ENCODE results near the gene TMA7B. TPM values are rescaled to one million over a fixed set of nuclear protein-coding genes. Genes with fewer than 3 reads are reported as not detected.

TMA7B gene
- total and polyA plus RNA-seq, 2 donors (not counting 3 experiments of a cell fraction or from before 2014, with no cell fraction given), result not detected

DNA sequence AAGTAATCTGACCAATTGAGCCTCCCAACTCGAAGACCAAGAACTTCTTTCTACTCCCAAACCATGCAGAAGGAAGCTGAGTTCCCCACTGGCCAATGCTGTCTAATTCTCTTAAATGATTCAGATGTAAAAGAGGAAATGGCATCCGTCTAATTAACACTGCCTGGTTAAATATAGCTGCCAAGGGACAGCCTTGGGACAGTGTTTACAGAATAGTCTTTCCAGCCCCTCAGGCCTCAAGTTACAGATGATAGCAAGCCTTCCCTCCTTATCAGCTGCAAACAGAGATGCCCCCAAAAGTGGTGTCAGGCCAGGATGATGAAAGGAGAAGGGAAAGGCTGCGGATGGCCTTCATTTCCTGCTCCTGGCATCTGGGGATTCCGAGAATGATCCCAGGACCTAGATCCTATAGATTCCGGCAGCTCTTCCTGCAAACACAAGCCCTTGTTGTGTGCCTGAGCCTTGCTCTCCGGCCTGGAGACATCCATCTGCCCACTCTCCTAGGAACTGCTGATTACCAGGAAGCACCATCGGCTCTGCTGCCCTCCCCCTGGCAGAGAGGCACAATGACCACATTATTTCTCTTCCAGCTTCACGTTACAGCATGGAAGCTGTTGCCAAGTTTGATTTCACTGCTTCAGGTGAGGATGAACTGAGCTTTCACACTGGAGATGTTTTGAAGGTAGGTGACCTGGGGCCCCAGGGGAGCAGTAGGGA, 13.5 kb upstream of the TMA7B start:
- BruUV-seq (replicated peaks), result no TSS peak
- Histone ChIP-seq H3K9me1 (replicated peaks; ENCODE audit: control insufficient read depth, extremely low read depth, insufficient read depth, low read length) (no peaks in the 10 kb centered on the region), H3K4me3 (replicated peaks in 1 of 3; ENCODE audit: insufficient read depth in 1 of 3, low read depth in 1 of 3, low read length in 3 of 3) (no peak overlapping the region), H3K4me1 (ENCODE audit: control insufficient read depth, extremely low read depth, insufficient read depth, low read length) (no peaks in the 10 kb centered on the region), H3K4me2 (ENCODE audit: insufficient read depth, low read length) (no peak overlapping the region), H3K79me2 (ENCODE audit: control insufficient read depth, insufficient read depth, low read length) (no peaks in the 10 kb centered on the region), H4K20me1 (replicated peaks; ENCODE audit: control insufficient read depth, extremely low read depth, insufficient read depth, low read length) (no peaks in the 10 kb centered on the region), H3K9me3 (replicated peaks; ENCODE audit: control insufficient read depth, insufficient read depth, low read length) (no peaks in the 10 kb centered on the region), H3K9ac (replicated peaks; ENCODE audit: extremely low read depth, insufficient read depth, low read length) (no peak overlapping the region), H3K27me3 (ENCODE audit: control insufficient read depth in 2 of 2, insufficient read depth in 2 of 2, low read length in 2 of 2) (peaks cover 4 to 7% of the 10 kb centered on the region in 2 experiments), H3K27ac (ENCODE audit: insufficient read depth, low read depth, low read length) (no peak overlapping the region), H3K36me3 (ENCODE audit: control insufficient read depth in 2 of 2, extremely low read depth in 1 of 2, insufficient read depth in 2 of 2, low read length in 2 of 2) (no peaks in the 10 kb centered on the region), H2AFZ (ENCODE audit: low read depth, low read length) (no peak overlapping the region)
- intact Hi-C loops (cut with micrococcal nuclease) (no loop called here), dilution Hi-C loops (cut with MboI; ENCODE audit: extremely low pct_ligation_motif_present, low sequenced_read_pairs) (no loop called here)
- POLR2A ChIA-PET, result no interaction called here
- CTCF ChIA-PET, result no interaction called here
- no peak for TF ChIP-seq MYC (IDR thresholded peaks at IDR 0.05; ENCODE audit: low read depth, low read length)
- TF ChIP-seq, protein P1, sequence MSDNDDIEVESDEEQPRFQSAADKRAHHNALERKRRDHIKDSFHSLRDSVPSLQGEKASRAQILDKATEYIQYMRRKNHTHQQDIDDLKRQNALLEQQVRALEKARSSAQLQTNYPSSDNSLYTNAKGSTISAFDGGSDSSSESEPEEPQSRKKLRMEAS (IDR thresholded peaks at IDR 0.05; ENCODE audit: insufficient read depth, insufficient read length), result no peak
- TF ChIP-seq, protein P2, sequence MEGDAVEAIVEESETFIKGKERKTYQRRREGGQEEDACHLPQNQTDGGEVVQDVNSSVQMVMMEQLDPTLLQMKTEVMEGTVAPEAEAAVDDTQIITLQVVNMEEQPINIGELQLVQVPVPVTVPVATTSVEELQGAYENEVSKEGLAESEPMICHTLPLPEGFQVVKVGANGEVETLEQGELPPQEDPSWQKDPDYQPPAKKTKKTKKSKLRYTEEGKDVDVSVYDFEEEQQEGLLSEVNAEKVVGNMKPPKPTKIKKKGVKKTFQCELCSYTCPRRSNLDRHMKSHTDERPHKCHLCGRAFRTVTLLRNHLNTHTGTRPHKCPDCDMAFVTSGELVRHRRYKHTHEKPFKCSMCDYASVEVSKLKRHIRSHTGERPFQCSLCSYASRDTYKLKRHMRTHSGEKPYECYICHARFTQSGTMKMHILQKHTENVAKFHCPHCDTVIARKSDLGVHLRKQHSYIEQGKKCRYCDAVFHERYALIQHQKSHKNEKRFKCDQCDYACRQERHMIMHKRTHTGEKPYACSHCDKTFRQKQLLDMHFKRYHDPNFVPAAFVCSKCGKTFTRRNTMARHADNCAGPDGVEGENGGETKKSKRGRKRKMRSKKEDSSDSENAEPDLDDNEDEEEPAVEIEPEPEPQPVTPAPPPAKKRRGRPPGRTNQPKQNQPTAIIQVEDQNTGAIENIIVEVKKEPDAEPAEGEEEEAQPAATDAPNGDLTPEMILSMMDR (IDR thresholded peaks at IDR 0.05; ENCODE audit: extremely low read depth in 1 of 2, insufficient read depth in 1 of 2, low read depth in 1 of 2, low read length in 2 of 2), result no peak
- TF ChIP-seq POLR2AphosphoS5 (IDR thresholded peaks at IDR 0.05; ENCODE audit: insufficient read depth, low read depth, low read length), result no peak
- no peak for TF ChIP-seq FOS (IDR thresholded peaks at IDR 0.05; ENCODE audit: borderline replicate concordance, insufficient read depth, low read length)
- TF ChIP-seq EZH2 (IDR thresholded peaks at IDR 0.05; ENCODE audit: borderline replicate concordance, low read depth, low read length, severe bottlenecking), result no peak
- TF ChIP-seq JUN (IDR thresholded peaks at IDR 0.05; ENCODE audit: borderline replicate concordance, insufficient read depth, insufficient read length, low read depth), result no peak
- TF ChIP-seq POLR2A (IDR thresholded peaks at IDR 0.05; ENCODE audit: low read depth, low read length), result no peak
- no peak for FAIRE-seq
- peak; percentile 12 for DNase-seq (ENCODE audit: low read depth, low spot score)

All from endothelial cell of umbilical vein (primary cell).